GM13976 (cell line): ENCODE results near the gene TNIP2.

Source experiments
- DNase-seq: peaks from one replicate; pipeline ENCODE4 v3.0.0; 2012; ENCODE audit warnings: low spot score
- CTCF ChIP-seq: IDR thresholded peaks from 2 replicates; pipeline ENCODE4 v1.5.1; 2012; ENCODE audit warnings: borderline replicate concordance, mild to moderate bottlenecking; ENCODE audit not compliant: insufficient read depth; ENCODE audit errors: extremely low read depth, missing control alignments, control extremely low read depth
- in situ Hi-C: fragments of 300-500 bp; cut with MboI; formaldehyde crosslinking; loops from one replicate; pipeline ENCODE4 v1.12.0; 2022; ENCODE audit warnings: low sequenced_read_pairs, mixed read lengths, inconsistent platforms; ENCODE audit not compliant: unreplicated experiment

TNIP2 gene

GRCh38 chr4:2714061-2714770 lies 41.9 kb downstream of the TNIP2 start:
- no peak for DNase-seq
- no peak for TF ChIP-seq CTCF
- in situ Hi-C loops: no loop called here

- in situ Hi-C loops: no loop called here
- TF ChIP-seq CTCF: no peak
- no peak for DNase-seq
Observed at GRCh38 chr4:2713337-2713736, 42.8 kb downstream of the TNIP2 start.

DNA sequence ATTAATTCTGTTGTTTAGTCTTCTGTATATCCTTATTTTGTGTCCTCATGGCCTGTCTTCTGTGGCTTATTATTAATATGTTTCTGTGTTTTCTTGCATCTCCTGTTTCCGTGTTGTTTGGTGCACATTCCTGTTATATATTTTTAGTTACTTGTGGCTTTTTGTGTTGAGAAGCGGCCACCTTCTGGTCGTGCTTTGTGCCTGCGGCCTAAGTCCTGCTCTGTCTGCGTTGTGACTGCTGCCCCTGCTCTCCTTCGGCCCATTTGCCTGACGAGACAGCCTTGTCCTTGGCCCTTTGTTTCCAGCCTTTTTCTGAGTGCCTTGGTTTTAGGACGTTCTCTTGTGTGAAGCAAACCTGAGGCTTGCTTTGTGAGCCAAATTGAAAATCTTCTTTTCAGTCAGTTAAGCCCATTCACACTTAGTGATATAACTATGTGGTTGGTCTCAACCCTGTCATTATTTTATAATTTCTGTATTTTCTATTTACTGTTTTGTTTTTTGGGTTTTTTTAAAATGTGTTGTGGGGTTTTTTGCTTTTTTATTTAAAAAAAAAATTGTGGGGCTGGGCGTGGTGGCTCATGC lies 43.8 kb downstream of the TNIP2 start:
- in situ Hi-C loops: no loop called here
- TF ChIP-seq CTCF: no peak
- no peak for DNase-seq

DNA sequence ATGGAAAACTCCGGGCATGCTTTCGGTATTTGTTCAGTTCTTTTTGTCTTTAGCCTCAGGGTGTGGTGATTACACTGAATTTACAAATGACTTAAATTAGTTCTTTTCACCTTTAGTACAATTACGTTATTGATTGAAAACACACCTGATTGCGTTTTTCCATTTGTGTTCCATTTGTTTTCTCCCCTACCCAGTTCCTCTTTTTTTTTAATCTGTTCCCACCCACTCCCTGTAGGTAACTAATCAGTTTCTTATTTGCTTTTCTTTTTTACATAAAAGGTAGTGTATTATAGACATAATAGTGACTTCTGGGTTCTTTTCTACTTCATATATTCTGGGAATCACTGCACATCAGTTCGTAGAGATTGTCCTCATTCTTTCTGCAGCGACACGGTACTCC lies 53.4 kb downstream of the TNIP2 start:
- TF ChIP-seq CTCF: no peak
- no peak for DNase-seq
- in situ Hi-C loops: no loop called here

DNA sequence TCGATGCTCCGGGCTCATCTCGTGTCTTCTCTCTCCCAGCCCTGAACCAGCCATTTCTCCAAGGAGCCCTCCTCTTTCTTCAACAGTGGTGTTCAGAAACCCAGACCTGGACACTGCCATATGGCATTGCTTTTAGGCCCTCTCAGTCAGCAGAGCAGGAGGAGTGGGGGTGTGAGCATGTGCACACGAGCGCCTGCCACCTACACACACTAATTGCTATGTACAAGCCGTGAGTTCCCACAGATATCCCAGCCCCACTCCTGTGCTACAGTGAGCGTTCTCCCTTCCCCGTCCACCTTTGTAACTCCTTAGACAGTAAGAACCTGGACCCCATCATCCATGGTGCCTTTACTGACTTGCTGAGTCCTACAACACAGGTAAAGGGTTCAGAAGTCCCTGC lies 53.8 kb downstream of the TNIP2 start:
- no peak for DNase-seq
- TF ChIP-seq CTCF: no peak
- in situ Hi-C loops: no loop called here

DNA sequence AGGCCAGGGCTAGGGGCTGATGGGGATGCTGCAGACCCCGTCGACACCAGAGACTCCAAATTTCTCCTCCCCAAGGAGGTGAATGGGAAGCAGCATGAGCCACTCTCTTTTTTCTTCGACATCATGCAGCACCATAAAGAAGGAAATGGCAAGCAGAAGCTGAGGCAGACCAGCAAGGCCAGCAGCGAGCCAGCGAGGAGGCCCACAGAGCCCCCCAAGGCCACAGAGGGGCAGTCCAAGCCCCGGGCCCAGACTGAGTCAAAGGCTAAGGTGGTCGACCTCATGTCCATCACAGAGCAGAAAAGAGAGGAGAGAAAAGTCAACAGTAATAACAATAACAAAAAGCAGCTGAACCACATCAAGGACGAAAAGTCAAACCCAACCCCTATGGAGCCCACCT lies 56.1 kb downstream of the TNIP2 start:
- in situ Hi-C loops: no loop called here
- TF ChIP-seq CTCF: no peak
- DNase-seq: no peak
